Heart left ventricle (tissue), 13 donors: ENCODE results near the gene FLNB.

ENCODE experiments used
- POLR2A ChIP-seq, 2 donors: fragments of 450-650 bp; IDR thresholded peaks; one replicate each; pipeline ENCODE4 v1.6.1; 2017; ENCODE audit warnings: antibody characterized with exemption in 2 of 2, mild to moderate bottlenecking in 2 of 2, moderate library complexity in 2 of 2
- TF ChIP-seq, protein P1 (sequence below), 12 donors: fragments of 200-600 bp; sonication (generic) in 4 of 12; IDR thresholded peaks; one replicate each; pipeline versions ENCODE4 v1.5.0 to v1.8.0; 2018 to 2022; ENCODE audit warnings: antibody characterized with exemption in 12 of 12, mild to moderate bottlenecking in 5 of 12
- donor health status: ischemic (EF 13 %, LVEDD 7.1; RV severe dilation, severe dysfunction).
- donor health status: DM: no; HTN: yes; CAD: no.
- donor health status: DM: no; HTN: no; CAD: no.
- donor health status: ischemic (EF 25% LVEDD 6.9; RV normal size, moderate dysfunction).
- donor health status: ischemic (EF 25% LVEDD 5.7; RV mildly dilated, moderate dysfunction).
- donor health status: ischemic (EF 35%, LVEDD 5.7; RV mildly dilated, moderate dysfunction).
- donor health status: nonischemic (EF 11% LVEDD 7.7; RV severe dilation, severe dysfunction).
- donor health status: DM: yes; HTN: yes; CAD: no.
- donor health status: PGD.
- donor health status: ischemic (EF 29% LVEDD 5.4; RV normal size, mild dysfunction).
- donor health status: nonischemic (EF 23%, LVEDD 6.1; RV moderate dilation, normal function).

- TF ChIP-seq POLR2A (IDR thresholded peaks at IDR 0.05) = no peak
- TF ChIP-seq, protein P1, sequence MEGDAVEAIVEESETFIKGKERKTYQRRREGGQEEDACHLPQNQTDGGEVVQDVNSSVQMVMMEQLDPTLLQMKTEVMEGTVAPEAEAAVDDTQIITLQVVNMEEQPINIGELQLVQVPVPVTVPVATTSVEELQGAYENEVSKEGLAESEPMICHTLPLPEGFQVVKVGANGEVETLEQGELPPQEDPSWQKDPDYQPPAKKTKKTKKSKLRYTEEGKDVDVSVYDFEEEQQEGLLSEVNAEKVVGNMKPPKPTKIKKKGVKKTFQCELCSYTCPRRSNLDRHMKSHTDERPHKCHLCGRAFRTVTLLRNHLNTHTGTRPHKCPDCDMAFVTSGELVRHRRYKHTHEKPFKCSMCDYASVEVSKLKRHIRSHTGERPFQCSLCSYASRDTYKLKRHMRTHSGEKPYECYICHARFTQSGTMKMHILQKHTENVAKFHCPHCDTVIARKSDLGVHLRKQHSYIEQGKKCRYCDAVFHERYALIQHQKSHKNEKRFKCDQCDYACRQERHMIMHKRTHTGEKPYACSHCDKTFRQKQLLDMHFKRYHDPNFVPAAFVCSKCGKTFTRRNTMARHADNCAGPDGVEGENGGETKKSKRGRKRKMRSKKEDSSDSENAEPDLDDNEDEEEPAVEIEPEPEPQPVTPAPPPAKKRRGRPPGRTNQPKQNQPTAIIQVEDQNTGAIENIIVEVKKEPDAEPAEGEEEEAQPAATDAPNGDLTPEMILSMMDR (IDR thresholded peaks at IDR 0.05) = no peak
Observed at GRCh38 chr3:58131101-58131825, 123.0 kb downstream of the FLNB start.
